BJ (cell line): ENCODE data around the gene ITPR3. TPM values are rescaled to one million over a fixed set of nuclear protein-coding genes. Genes with fewer than 3 reads are reported as not detected.

Experiments used
- CTCF ChIA-PET: fragments of 350-600 bp; formaldehyde crosslinking; extraction: SDS; loops from one replicate; lab custom pipeline; 2021; ENCODE audit warnings: antibody characterized with exemption, inconsistent platforms; lab: Yijun Ruan, JAX
- POLR2A ChIA-PET: fragments of 300-600 bp; sonication (Branson Sonifier 250); formaldehyde crosslinking; extraction: SDS; loops from one replicate; lab custom pipeline; 2021; ENCODE audit warnings: antibody characterized with exemption; lab: Charles Lee
- DNase-seq: peaks from one replicate; pipeline ENCODE4 v3.0.0-alpha.2; 2011; ENCODE audit warnings: low read depth
- H3K27me3 ChIP-seq: 2 replicates; pipeline ENCODE4 v1.6.0; 2011; ENCODE audit warnings: low read length; ENCODE audit not compliant: control insufficient read depth, insufficient read depth
- H3K36me3 ChIP-seq: 2 replicates; pipeline ENCODE4 v1.5.1; 2011; ENCODE audit warnings: low read length; ENCODE audit not compliant: control insufficient read depth, insufficient read depth
- H3K4me3 ChIP-seq: 2 replicates; pipeline ENCODE4 v1.5.1; 2011; ENCODE audit warnings: low read depth, mild to moderate bottlenecking, control low read depth, low read length
- polyA plus RNA-seq: library from polyadenylated mRNA; depleted of rRNA; stranded (reverse); fragments of >200 nt; gene quantifications from 2 replicates; pipeline ENCODE4 v1.2.3, GENCODE V29; 2011
- TF ChIP-seq, protein P1 (sequence below): IDR thresholded peaks from 2 replicates; pipeline ENCODE4 v1.5.1; 2011; ENCODE audit warnings: low read depth, mild to moderate bottlenecking, control low read depth, inconsistent platforms, low read length, moderate library complexity; ENCODE audit not compliant: insufficient read depth

The ITPR3 gene
- polyA plus RNA-seq, 1 experiment = 16.6 TPM

DNA sequence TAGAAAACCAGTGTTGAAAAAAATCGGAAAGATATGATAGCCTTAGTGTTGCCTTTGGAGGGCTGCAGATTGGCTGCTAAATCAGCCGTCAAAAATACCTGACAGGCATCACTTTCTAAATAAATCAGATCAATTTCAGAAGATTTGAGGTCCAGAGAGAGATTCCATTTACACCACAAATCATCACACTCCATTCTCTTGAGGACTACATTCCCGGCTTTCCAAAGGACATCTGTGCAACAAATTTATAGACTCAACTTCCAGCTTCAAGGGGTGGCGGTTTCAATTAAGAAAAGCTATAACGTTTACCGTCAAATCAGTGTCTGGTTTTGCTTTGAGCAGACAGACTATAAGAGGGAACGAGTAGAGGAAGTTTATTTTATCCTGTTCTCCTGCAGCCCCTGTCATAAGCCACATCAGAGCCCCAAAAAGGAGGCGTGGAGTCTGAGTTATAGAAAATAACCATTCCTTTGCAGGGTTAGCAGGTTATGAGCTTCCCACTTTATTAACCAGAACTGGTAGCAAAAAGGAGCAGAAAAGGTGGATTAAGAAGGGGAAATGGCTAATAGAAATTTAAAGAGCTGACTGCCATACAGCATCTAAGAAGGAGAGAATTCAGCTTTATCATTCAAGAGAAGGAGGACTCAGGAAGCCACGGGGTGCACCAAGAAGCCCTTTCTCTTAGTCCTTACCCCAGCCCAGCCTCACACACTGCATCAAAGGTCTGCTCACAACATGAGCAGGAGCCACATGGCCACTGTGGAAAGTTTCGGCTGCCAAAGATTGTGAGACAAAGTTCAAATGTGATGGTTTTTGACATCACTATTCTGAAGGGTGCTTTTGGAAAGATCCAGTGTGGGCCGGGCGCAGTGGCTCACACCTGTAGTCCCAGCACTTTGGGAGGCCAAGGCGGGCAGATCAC lies 103.2 kb downstream of the ITPR3 start:
- CTCF ChIA-PET = interaction anchor here (1.2 to 3.4 kb wide), 3 partner anchors 20 to 134 kb away, joined by 3 to 14 read pairs (median 5); no protein-coding TSS in a partner anchor

DNA sequence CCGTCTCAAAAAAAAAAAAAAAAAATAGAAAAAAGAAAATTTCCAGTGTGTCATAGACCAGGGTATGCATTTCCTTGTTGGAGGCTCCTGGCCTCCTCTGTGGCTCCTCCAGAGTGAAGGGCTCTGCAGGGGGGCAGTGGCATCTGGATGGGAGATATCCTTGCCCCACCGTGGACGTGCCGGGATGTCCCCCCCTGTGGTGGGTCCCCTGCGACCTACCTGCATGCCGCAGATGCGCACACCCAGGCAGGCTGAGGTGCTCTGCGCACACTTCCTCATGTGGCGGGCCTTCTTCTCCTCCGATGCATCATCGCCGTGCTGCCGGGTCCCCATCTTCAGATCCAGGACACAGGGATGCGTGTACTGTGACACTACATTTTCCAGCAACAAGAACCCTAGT lies 104.1 kb downstream of the ITPR3 start:
- H3K36me3 ChIP-seq = no peaks in the 10 kb centered on the region
- TF ChIP-seq, protein P1, sequence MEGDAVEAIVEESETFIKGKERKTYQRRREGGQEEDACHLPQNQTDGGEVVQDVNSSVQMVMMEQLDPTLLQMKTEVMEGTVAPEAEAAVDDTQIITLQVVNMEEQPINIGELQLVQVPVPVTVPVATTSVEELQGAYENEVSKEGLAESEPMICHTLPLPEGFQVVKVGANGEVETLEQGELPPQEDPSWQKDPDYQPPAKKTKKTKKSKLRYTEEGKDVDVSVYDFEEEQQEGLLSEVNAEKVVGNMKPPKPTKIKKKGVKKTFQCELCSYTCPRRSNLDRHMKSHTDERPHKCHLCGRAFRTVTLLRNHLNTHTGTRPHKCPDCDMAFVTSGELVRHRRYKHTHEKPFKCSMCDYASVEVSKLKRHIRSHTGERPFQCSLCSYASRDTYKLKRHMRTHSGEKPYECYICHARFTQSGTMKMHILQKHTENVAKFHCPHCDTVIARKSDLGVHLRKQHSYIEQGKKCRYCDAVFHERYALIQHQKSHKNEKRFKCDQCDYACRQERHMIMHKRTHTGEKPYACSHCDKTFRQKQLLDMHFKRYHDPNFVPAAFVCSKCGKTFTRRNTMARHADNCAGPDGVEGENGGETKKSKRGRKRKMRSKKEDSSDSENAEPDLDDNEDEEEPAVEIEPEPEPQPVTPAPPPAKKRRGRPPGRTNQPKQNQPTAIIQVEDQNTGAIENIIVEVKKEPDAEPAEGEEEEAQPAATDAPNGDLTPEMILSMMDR = no peak
- H3K27me3 ChIP-seq = peaks cover 21% of the 10 kb centered on the region
- CTCF ChIA-PET = interaction anchor here (0.9 to 6.3 kb wide), 3 partner anchors 14 to 46 kb away, joined by 3 to 37 read pairs (median 4); partner anchors contain the start of genes IP6K3 and UQCC2
- DNase-seq = no peak
- no peak overlapping the region for H3K4me3 ChIP-seq
- POLR2A ChIA-PET = no interaction called here

More for the DNA sequence above, 103.2 kb downstream of the ITPR3 start:
- H3K27me3 ChIP-seq = peaks cover 21% of the 10 kb centered on the region
- TF ChIP-seq, protein P1 = no peak
- no peak overlapping the region for H3K4me3 ChIP-seq
- DNase-seq = no peak
- POLR2A ChIA-PET = no interaction called here
- H3K36me3 ChIP-seq = no peaks in the 10 kb centered on the region

DNA sequence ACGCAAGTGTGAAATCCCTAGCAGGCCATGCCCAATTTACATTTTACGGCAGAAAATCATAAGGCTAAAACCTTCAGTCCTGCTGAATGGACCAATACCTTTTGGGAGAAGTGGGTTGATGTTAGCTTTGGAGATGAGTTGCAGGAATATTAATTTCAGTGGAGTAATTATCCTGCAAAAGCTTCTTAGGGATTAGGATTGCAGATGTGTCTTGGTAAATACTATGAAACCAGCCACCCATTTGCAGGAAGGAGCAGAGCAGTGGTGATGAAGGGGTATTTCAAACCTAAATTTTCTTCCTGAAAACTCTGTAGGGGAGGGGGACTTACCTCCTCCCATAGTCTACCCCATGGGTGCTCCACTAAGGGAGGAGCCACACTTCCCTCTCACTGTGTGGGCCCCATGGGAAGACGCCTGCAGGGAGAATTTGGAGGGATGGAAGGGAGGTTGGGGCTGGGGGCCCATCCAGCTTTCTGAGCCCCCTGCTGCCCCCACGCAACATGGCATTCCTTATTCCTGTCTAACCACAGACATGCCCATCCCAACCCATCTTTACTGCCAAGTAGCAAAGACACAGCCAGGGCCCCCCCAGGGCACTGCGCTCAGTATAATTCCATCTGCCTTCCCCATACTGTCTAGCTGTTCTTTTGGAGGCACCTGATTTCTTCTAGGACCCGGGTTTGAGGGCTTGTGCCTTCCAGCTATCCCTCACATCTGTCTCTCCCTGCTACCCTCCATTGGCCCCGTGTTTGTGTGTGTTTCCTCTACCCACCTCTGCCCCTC lies 105.0 kb downstream of the ITPR3 start:
- H3K27me3 ChIP-seq = peaks cover 23% of the 10 kb centered on the region
- ChIA-PET CTCF (interaction anchor here (0.9 to 6.3 kb wide), 2 partner anchors 15 to 19 kb away, joined by 4 to 37 read pairs; partner anchors contain the start of genes IP6K3 and UQCC2), POLR2A (no interaction called here)
- H3K4me3 ChIP-seq = no peak overlapping the region
- TF ChIP-seq, protein P1 = no peak
- DNase-seq = no peak
- H3K36me3 ChIP-seq = no peaks in the 10 kb centered on the region

DNA sequence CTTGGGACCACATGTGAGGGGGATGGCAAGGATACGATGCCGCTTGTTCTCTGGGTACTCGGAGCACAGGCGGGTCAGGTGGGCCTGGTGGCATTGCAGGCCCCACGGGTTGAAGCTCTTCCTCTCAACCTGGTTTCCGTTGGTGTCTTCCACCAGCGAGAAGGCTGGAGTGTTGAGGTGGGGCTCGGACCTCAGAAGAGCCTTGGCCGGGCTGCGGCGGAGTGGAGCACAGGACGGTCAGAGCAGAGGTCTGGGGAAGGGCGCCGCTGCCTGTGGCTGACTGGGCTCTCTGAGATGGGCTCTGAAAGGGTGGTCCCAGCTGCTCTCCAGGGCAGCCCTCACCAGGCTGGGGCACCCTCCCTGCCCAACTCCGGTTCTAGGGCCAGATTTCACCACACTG lies 105.6 kb downstream of the ITPR3 start:
- peaks cover 20% of the 10 kb centered on the region for H3K27me3 ChIP-seq
- CTCF ChIA-PET = interaction anchor here (6.3 kb wide), 1 partner anchor 18 kb away, joined by 37 read pairs; the partner anchor contains the start of gene IP6K3

More for the DNA sequence above, 105.6 kb downstream of the ITPR3 start:
- no peak for DNase-seq
- Histone ChIP-seq H3K4me3 (no peak overlapping the region), H3K36me3 (no peaks in the 10 kb centered on the region)
- TF ChIP-seq, protein P1 = no peak
- POLR2A ChIA-PET = no interaction called here
